OCI-LY1 (cell line): ENCODE data around the gene PI4KA.
"Not testable (repeated sequence)": the region's sequence is repeated elsewhere in the genome, so short reads cannot be mapped to it uniquely, and the experiment has no call there.

Source experiments
- H2AFZ ChIP-seq: fragments of 200-600 bp; sonication (generic), shearing (Covaris generic); 2 replicates; pipeline ENCODE4 v1.6.0; 2014; ENCODE audit warnings: antibody characterized with exemption, mild to moderate bottlenecking, low read length
- H3F3A ChIP-seq: fragments of 200-600 bp; sonication (generic), shearing (Covaris generic); 2 replicates; pipeline ENCODE4 v1.6.0; 2014; ENCODE audit warnings: mild to moderate bottlenecking, antibody characterized with exemption, low read length, moderate library complexity; ENCODE audit not compliant: insufficient read depth
- H3K27ac ChIP-seq: fragments of 200-600 bp; sonication (generic); 2 replicates; pipeline ENCODE4 v1.5.1; 2014; ENCODE audit warnings: low read length, mixed run types, mild to moderate bottlenecking, low read depth; ENCODE audit not compliant: poor library complexity, severe bottlenecking
- H3K27me3 ChIP-seq: fragments of 200-600 bp; sonication (generic); 2 replicates; pipeline ENCODE4 v1.6.0; 2014; ENCODE audit warnings: antibody characterized with exemption, mild to moderate bottlenecking, low read length, moderate library complexity; ENCODE audit not compliant: insufficient read depth
- H3K36me3 ChIP-seq: fragments of 200-600 bp; sonication (generic); 2 replicates; pipeline ENCODE4 v1.6.1; 2014; ENCODE audit warnings: mild to moderate bottlenecking, antibody characterized with exemption, low read length, moderate library complexity, mixed read lengths; ENCODE audit not compliant: insufficient read depth
- H3K4me1 ChIP-seq: fragments of 200-600 bp; sonication (generic); 2 replicates; pipeline ENCODE4 v1.5.1; 2014; ENCODE audit warnings: mild to moderate bottlenecking, low read length, moderate library complexity; ENCODE audit not compliant: insufficient read depth, severe bottlenecking
- H3K4me2 ChIP-seq: fragments of 200-600 bp; sonication (generic), shearing (Covaris generic); 2 replicates; pipeline ENCODE4 v1.6.1; 2014; ENCODE audit warnings: low read length
- H3K4me3 ChIP-seq: fragments of 200-600 bp; sonication (generic); 2 replicates; pipeline ENCODE4 v1.5.1; 2014; ENCODE audit warnings: low read length, low read depth, mild to moderate bottlenecking, mixed read lengths; ENCODE audit not compliant: poor library complexity, severe bottlenecking
- H3K79me2 ChIP-seq: fragments of 200-600 bp; shearing (Covaris generic); 2 replicates; pipeline ENCODE4 v1.6.1; 2016; ENCODE audit warnings: mixed run types, low read length, mixed read lengths; ENCODE audit not compliant: insufficient read depth
- H3K9ac ChIP-seq: fragments of 200-600 bp; sonication (generic), shearing (Covaris generic); 2 replicates; pipeline ENCODE4 v1.6.1; 2014; ENCODE audit warnings: mild to moderate bottlenecking, low read length, mixed read lengths
- H3K9me2 ChIP-seq: fragments of 200-600 bp; sonication (generic), shearing (Covaris generic); 2 replicates; pipeline ENCODE4 v1.6.1; 2014; ENCODE audit warnings: low read depth, mild to moderate bottlenecking, low read length, mixed read lengths
- H3K9me3 ChIP-seq: fragments of 200-600 bp; shearing (Covaris generic); 2 replicates; pipeline ENCODE4 v1.6.1; 2014; ENCODE audit warnings: low read length, mixed read lengths
- H4K20me1 ChIP-seq: fragments of 200-600 bp; sonication (generic), shearing (Covaris generic); 2 replicates; pipeline ENCODE4 v1.6.0; 2016; ENCODE audit warnings: mild to moderate bottlenecking, low read length; ENCODE audit not compliant: insufficient read depth

Gene PI4KA

GRCh38 chr22:20713116-20713515 is 145.5 kb downstream of the PI4KA start:
- not testable (repeated sequence) for H3K27me3 ChIP-seq, H3K4me3 ChIP-seq

GRCh38 chr22:20709966-20710365 is 148.6 kb downstream of the PI4KA start:
- H3K9me2 ChIP-seq, H3F3A ChIP-seq, H3K4me2 ChIP-seq, H3K4me1 ChIP-seq, H3K4me3 ChIP-seq, H3K79me2 ChIP-seq, H2AFZ ChIP-seq, H4K20me1 ChIP-seq, H3K27ac ChIP-seq, H3K9me3 ChIP-seq, H3K27me3 ChIP-seq, H3K36me3 ChIP-seq, H3K9ac ChIP-seq: not testable (repeated sequence)

More at GRCh38 chr22:20713116-20713515, 145.5 kb downstream of the PI4KA start:
- H3K36me3 ChIP-seq, H4K20me1 ChIP-seq, H3K27ac ChIP-seq, H3K9me2 ChIP-seq, H3K9me3 ChIP-seq, H3K79me2 ChIP-seq, H3F3A ChIP-seq, H3K4me2 ChIP-seq, H3K9ac ChIP-seq, H2AFZ ChIP-seq: not testable (repeated sequence)
- H3K4me1 ChIP-seq: peaks cover 11% of the 10 kb centered on the region

GRCh38 chr22:20707549-20708118 is 151.0 kb downstream of the PI4KA start:
- not testable (repeated sequence) for H3K27me3 ChIP-seq, H3K9me2 ChIP-seq, H4K20me1 ChIP-seq, H3K4me2 ChIP-seq, H3K9me3 ChIP-seq, H3K4me1 ChIP-seq, H3K36me3 ChIP-seq, H3K4me3 ChIP-seq, H3F3A ChIP-seq, H3K79me2 ChIP-seq, H2AFZ ChIP-seq, H3K27ac ChIP-seq, H3K9ac ChIP-seq

- not testable (repeated sequence) for H3K27me3 ChIP-seq, H3K27ac ChIP-seq, H3K9me2 ChIP-seq, H2AFZ ChIP-seq, H3K9me3 ChIP-seq, H3F3A ChIP-seq, H3K36me3 ChIP-seq, H4K20me1 ChIP-seq, H3K9ac ChIP-seq, H3K79me2 ChIP-seq
- H3K4me1 ChIP-seq: peaks cover 12% of the 10 kb centered on the region
- peak overlapping the region; percentile 45 for H3K4me3 ChIP-seq
- peak overlapping the region; percentile 50; the same call in 1 of the 2 replicates for H3K4me2 ChIP-seq
These were observed 154.6 kb downstream of the PI4KA start for GRCh38 chr22:20703816-20704609.

GRCh38 chr22:20703414-20703806 is 155.2 kb downstream of the PI4KA start:
- H4K20me1 ChIP-seq, H3K79me2 ChIP-seq, H3F3A ChIP-seq, H3K9me2 ChIP-seq, H3K36me3 ChIP-seq, H3K9ac ChIP-seq, H2AFZ ChIP-seq, H3K9me3 ChIP-seq, H3K27me3 ChIP-seq, H3K27ac ChIP-seq: not testable (repeated sequence)
- peak overlapping the region; percentile 50 for H3K4me2 ChIP-seq
- H3K4me1 ChIP-seq: peaks cover 12% of the 10 kb centered on the region
- H3K4me3 ChIP-seq: peak overlapping the region; percentile 45

GRCh38 chr22:20702546-20703413 is 155.8 kb downstream of the PI4KA start:
- H3K79me2 ChIP-seq, H3K27me3 ChIP-seq, H2AFZ ChIP-seq, H3K9me2 ChIP-seq, H3K9me3 ChIP-seq, H4K20me1 ChIP-seq, H3K36me3 ChIP-seq, H3F3A ChIP-seq: not testable (repeated sequence)
- Histone ChIP-seq H3K4me1 (peaks cover 12% of the 10 kb centered on the region), H3K4me3 (peak overlapping the region; percentile 63), H3K27ac (peak overlapping the region; percentile 80), H3K4me2 (peak overlapping the region; percentile 61), H3K9ac (peak overlapping the region; percentile 56)

- not testable (repeated sequence) for H3K9me3 ChIP-seq, H2AFZ ChIP-seq, H3K9me2 ChIP-seq, H3F3A ChIP-seq, H3K27me3 ChIP-seq, H4K20me1 ChIP-seq, H3K36me3 ChIP-seq, H3K27ac ChIP-seq, H3K79me2 ChIP-seq
- H3K9ac ChIP-seq: peak overlapping the region; percentile 56
- peak overlapping the region; percentile 61 for H3K4me2 ChIP-seq
- H3K4me3 ChIP-seq: peak overlapping the region; percentile 63
- peaks cover 12% of the 10 kb centered on the region for H3K4me1 ChIP-seq
These were observed 156.5 kb downstream of the PI4KA start for GRCh38 chr22:20702175-20702545.
